IMR-90 (cell line): ENCODE data around the gene ST6GALNAC3. TPM values are rescaled to one million over a fixed set of nuclear protein-coding genes. Genes with fewer than 3 reads are reported as not detected.

Source experiments
- ATAC-seq: fragments of 200-7000 bp; cut with Tn5 transposase; 2 replicates; pipeline ENCODE4 v1.9.1; 2020; ENCODE audit warnings: low read depth, mild to moderate bottlenecking, moderate library complexity
- BruUV-seq: library from RNA; stranded (reverse); fragments of 400-500 nt; replicated peaks from 2 replicates; lab custom pipeline; 2021; lab: Mats Ljungman, UMichigan
- CTCF ChIA-PET: fragments of 300-600 bp; formaldehyde crosslinking; extraction: SDS; loops from one replicate; lab custom pipeline; 2021; ENCODE audit warnings: antibody characterized with exemption; lab: Yijun Ruan, JAX
- POLR2A ChIA-PET: fragments of 300-600 bp; sonication (Branson Sonifier 250); formaldehyde crosslinking; loops from one replicate; lab custom pipeline; 2022; ENCODE audit warnings: antibody characterized with exemption; ENCODE audit not compliant: unreplicated experiment; lab: Charles Lee
- DNase-seq: peaks from one replicate; pipeline ENCODE4 v3.0.0; 2013
- H2AFZ ChIP-seq: replicated peaks from 2 replicates; pipeline ENCODE3; 2013; ENCODE audit warnings: low read length, mild to moderate bottlenecking; ENCODE audit not compliant: poor library complexity
- H2AK5ac ChIP-seq: 2 replicates; pipeline ENCODE4 v1.6.1; 2013; ENCODE audit warnings: low read depth, low read length, inconsistent platforms
- H2AK9ac ChIP-seq: replicated peaks from 2 replicates; pipeline ENCODE3; 2013; ENCODE audit warnings: mild to moderate bottlenecking, low read depth, low read length, moderate library complexity; ENCODE audit not compliant: poor library complexity
- H2BK120ac ChIP-seq: 2 replicates; pipeline ENCODE4 v1.6.1; 2013; ENCODE audit warnings: low read depth, low read length, inconsistent platforms
- H2BK15ac ChIP-seq: 3 replicates; pipeline ENCODE4 v1.6.1; 2013; ENCODE audit warnings: low read depth, low read length, inconsistent platforms
- H2BK20ac ChIP-seq: 2 replicates; pipeline ENCODE4 v1.6.1; 2013; ENCODE audit warnings: low read depth, mild to moderate bottlenecking, inconsistent platforms, low read length, moderate library complexity
- H2BK5ac ChIP-seq: 2 replicates; pipeline ENCODE4 v1.6.1; 2013; ENCODE audit warnings: mild to moderate bottlenecking, low read depth, low read length, inconsistent platforms; ENCODE audit not compliant: poor library complexity, severe bottlenecking
- H3K14ac ChIP-seq: replicated peaks from 2 replicates; pipeline ENCODE4 v1.6.1; 2013; ENCODE audit warnings: low read depth, low read length, inconsistent platforms
- H3K18ac ChIP-seq: 2 replicates; pipeline ENCODE4 v1.6.1; 2013; ENCODE audit warnings: low read depth, low read length, control low read depth
- H3K23ac ChIP-seq: 2 replicates; pipeline ENCODE4 v1.6.1; 2013; ENCODE audit warnings: low read depth, low read length, inconsistent platforms
- H3K27ac ChIP-seq: 2 replicates; pipeline ENCODE4 v1.5.1; 2013; ENCODE audit warnings: mild to moderate bottlenecking, control low read depth, low read length; ENCODE audit not compliant: insufficient read depth
- H3K27me3 ChIP-seq: 2 replicates; pipeline ENCODE4 v1.6.1; 2013; ENCODE audit warnings: low read length; ENCODE audit not compliant: control insufficient read depth, insufficient read depth
- H3K36me3 ChIP-seq: 2 replicates; pipeline ENCODE4 v1.6.1; 2013; ENCODE audit warnings: low read length, mixed read lengths; ENCODE audit not compliant: control insufficient read depth, insufficient read depth
- H3K4ac ChIP-seq: 2 replicates; pipeline ENCODE4 v1.6.1; 2013; ENCODE audit warnings: low read depth, low read length, inconsistent platforms
- H3K4me1 ChIP-seq: 2 replicates; pipeline ENCODE4 v1.6.1; 2013; ENCODE audit warnings: low read length, mixed read lengths; ENCODE audit not compliant: control insufficient read depth, insufficient read depth
- H3K4me2 ChIP-seq: 2 replicates; pipeline ENCODE4 v1.6.1; 2013; ENCODE audit warnings: low read depth, mild to moderate bottlenecking, control low read depth, low read length, moderate library complexity
- H3K4me3 ChIP-seq: 2 replicates; pipeline ENCODE4 v1.5.1; 2013; ENCODE audit warnings: low read depth, mild to moderate bottlenecking, control low read depth, low read length, moderate library complexity; ENCODE audit not compliant: insufficient read depth
- H3K56ac ChIP-seq: 2 replicates; pipeline ENCODE4 v1.6.1; 2013; ENCODE audit warnings: low read length, inconsistent platforms; ENCODE audit not compliant: insufficient read depth; ENCODE audit errors: extremely low read depth
- H3K79me1 ChIP-seq, 2 experiments: 2 replicates each; pipeline ENCODE4 v1.6.1; 2013; ENCODE audit warnings: low read length in 2 of 2, inconsistent platforms in 1 of 2, low read depth in 1 of 2
- H3K9ac ChIP-seq: 2 replicates; pipeline ENCODE4 v1.6.1; 2013; ENCODE audit warnings: low read depth, low read length, control low read depth
- H3K9me1 ChIP-seq: 2 replicates; pipeline ENCODE4 v1.6.1; 2013; ENCODE audit warnings: low read length, inconsistent platforms; ENCODE audit not compliant: insufficient read depth
- H3K9me3 ChIP-seq: 2 replicates; pipeline ENCODE4 v1.6.1; 2013; ENCODE audit warnings: low read length; ENCODE audit not compliant: control insufficient read depth, insufficient read depth
- H4K20me1 ChIP-seq: 2 replicates; pipeline ENCODE4 v1.6.1; 2013; ENCODE audit warnings: low read length, inconsistent platforms; ENCODE audit not compliant: insufficient read depth
- H4K5ac ChIP-seq: 2 replicates; pipeline ENCODE4 v1.6.1; 2013; ENCODE audit warnings: mild to moderate bottlenecking, low read depth, low read length, control low read depth
- H4K8ac ChIP-seq, 2 experiments: 2 replicates each; pipeline ENCODE4 v1.6.1; 2013; ENCODE audit warnings: low read depth in 2 of 2, low read length in 2 of 2, control low read depth in 1 of 2, inconsistent platforms in 1 of 2
- H4K91ac ChIP-seq: 2 replicates; pipeline ENCODE4 v1.6.1; 2013; ENCODE audit warnings: low read depth, low read length, inconsistent platforms; ENCODE audit not compliant: insufficient read depth
- BHLHE40 ChIP-seq: fragments of 150-350 bp; IDR thresholded peaks from 2 replicates; pipeline ENCODE4 v1.6.1; 2016; ENCODE audit warnings: mild to moderate bottlenecking, low read depth, low read length
- CEBPB ChIP-seq: IDR thresholded peaks from 2 replicates; pipeline ENCODE4 v1.6.1; 2012; ENCODE audit warnings: low read depth, low read length, improper control_type of control experiment
- CHD1 ChIP-seq: IDR thresholded peaks from 2 replicates; pipeline ENCODE4 v1.6.1; 2012; ENCODE audit warnings: low read depth, low read length, improper control_type of control experiment
- ELK1 ChIP-seq: fragments of 150-350 bp; IDR thresholded peaks from 2 replicates; pipeline ENCODE4 v1.6.1; 2016; ENCODE audit warnings: low read depth, mild to moderate bottlenecking, low read length, moderate library complexity, borderline replicate concordance
- FOS ChIP-seq: fragments of 150-350 bp; IDR thresholded peaks from 2 replicates; pipeline ENCODE4 v1.6.1; 2016; ENCODE audit warnings: low read depth, low read length
- MAZ ChIP-seq: IDR thresholded peaks from 2 replicates; pipeline ENCODE4 v1.6.1; 2012; ENCODE audit warnings: low read depth, mild to moderate bottlenecking, low read length, improper control_type of control experiment, moderate library complexity, borderline replicate concordance
- MXI1 ChIP-seq: IDR thresholded peaks from 2 replicates; pipeline ENCODE4 v1.6.1; 2012; ENCODE audit warnings: low read depth, mild to moderate bottlenecking, low read length, moderate library complexity, borderline replicate concordance
- NFE2L2 ChIP-seq: fragments of 150-350 bp; IDR thresholded peaks from 2 replicates; pipeline ENCODE4 v1.6.1; 2016; ENCODE audit warnings: low read depth, mild to moderate bottlenecking, low read length
- POLR2A ChIP-seq: IDR thresholded peaks from 2 replicates; pipeline ENCODE4 v1.6.1; 2012; ENCODE audit warnings: mild to moderate bottlenecking, low read depth, low read length
- RCOR1 ChIP-seq: IDR thresholded peaks from 2 replicates; pipeline ENCODE4 v1.6.1; 2012; ENCODE audit warnings: mild to moderate bottlenecking, low read length, improper control_type of control experiment; ENCODE audit not compliant: insufficient replicate concordance
- RFX5 ChIP-seq: IDR thresholded peaks from 2 replicates; pipeline ENCODE4 v1.8.0; 2012; ENCODE audit warnings: low read depth, mild to moderate bottlenecking, low read length, moderate library complexity
- SMC3 ChIP-seq: fragments of 150-350 bp; IDR thresholded peaks from 2 replicates; pipeline ENCODE4 v1.6.1; 2016; ENCODE audit warnings: low read depth, mild to moderate bottlenecking, antibody characterized with exemption, low read length, moderate library complexity
- USF2 ChIP-seq: fragments of 150-350 bp; IDR thresholded peaks from 2 replicates; pipeline ENCODE4 v1.6.1; 2017; ENCODE audit warnings: mild to moderate bottlenecking, antibody characterized with exemption, low read length, low read depth
- WGBS, 2 experiments: methylation state at CpG; one replicate each; pipeline versions ENCODE4 v1.1.5 to v1.1.7; 2013; ENCODE audit warnings: missing lambda C conversion rate in 2 of 2; ENCODE audit not compliant: insufficient read length in 1 of 2; ENCODE audit errors: extremely low coverage in 2 of 2; 5-methylcytosine and 5-hydroxymethylcytosine counted together
- dilution Hi-C: fragments of 300-500 bp; cut with HindIII; formaldehyde crosslinking; loops from one replicate; pipeline ENCODE4 v1.14.3; 2018; ENCODE audit warnings: low sequenced_read_pairs; ENCODE audit not compliant: unreplicated experiment
- in situ Hi-C: fragments of 300-500 bp; cut with MboI; formaldehyde crosslinking; loops from 3 replicates; pipeline ENCODE4 v1.14.3; 2019; ENCODE audit warnings: low sequenced_read_pairs, inconsistent platforms, mixed read lengths
- intact Hi-C: fragments of 100-400 bp; cut with micrococcal nuclease; formaldehyde crosslinking; loops from 2 replicates; pipeline ENCODE4 v1.10.0; 2022
- polyA plus RNA-seq, 3 experiments: library from polyadenylated mRNA; depleted of rRNA; stranded (reverse); fragments of >200 nt; gene quantifications; 2 replicates each; pipeline ENCODE4 v1.2.3, GENCODE V29; 2012; ENCODE audit warnings: low replicate concordance in 1 of 3
- total RNA-seq: library from RNA; depleted of rRNA; stranded (reverse); fragments of >200 nt; gene quantifications from 2 replicates; pipeline ENCODE4 v1.2.3, GENCODE V29; 2012

Gene ST6GALNAC3
- total and polyA plus RNA-seq, 2 of the 4 experiments (the other 2 are of a cell fraction): 0.65 to 1.3 TPM

GRCh38 chr1:76095802-76096201, 21.3 kb downstream of the ST6GALNAC3 start:
- H2BK15ac ChIP-seq: no peak overlapping the region
- no peak overlapping the region for H2AK9ac ChIP-seq
- H3K4me1 ChIP-seq: no peaks in the 10 kb centered on the region
- ATAC-seq (no peak), DNase-seq (no peak)
- no peaks in the 10 kb centered on the region for H3K36me3 ChIP-seq
- no peak overlapping the region for H3K14ac ChIP-seq
- WGBS, 2 experiments: 80% methylated on average over 2 of the region's 5 CpGs; no CpG with 5 or more reads in 1 of the 2 experiments
- H4K5ac ChIP-seq: no peak overlapping the region
- TF ChIP-seq RFX5 (no peak), NFE2L2 (no peak), FOS (no peak), CHD1 (no peak), ELK1 (no peak), POLR2A (no peak), SMC3 (no peak), MXI1 (no peak), BHLHE40 (no peak), USF2 (no peak), RCOR1 (no peak), CEBPB (no peak), MAZ (no peak)
- ChIA-PET CTCF (no interaction called here), POLR2A (no interaction called here)
- H4K8ac ChIP-seq: no peak overlapping the region
- intact Hi-C loops: no loop called here
- no peak overlapping the region for H2BK5ac ChIP-seq
- in situ Hi-C loops: no loop called here
- no peak overlapping the region for H3K23ac ChIP-seq
- H3K4me3 ChIP-seq: no peak overlapping the region
- H3K4me2 ChIP-seq: no peak overlapping the region
- no TSS peak for BruUV-seq
- H3K18ac ChIP-seq: no peak overlapping the region
- H3K9me3 ChIP-seq: no peaks in the 10 kb centered on the region
- H3K9me1 ChIP-seq: no peaks in the 10 kb centered on the region
- no peak overlapping the region for H2AK5ac ChIP-seq
- dilution Hi-C loops: no loop called here
- no peak overlapping the region for H3K4ac ChIP-seq
- H2BK20ac ChIP-seq: no peak overlapping the region
- no peaks in the 10 kb centered on the region for H3K27me3 ChIP-seq
- no peak overlapping the region for H4K91ac ChIP-seq
- H2BK120ac ChIP-seq: no peak overlapping the region
- H3K27ac ChIP-seq: no peak overlapping the region
- H4K20me1 ChIP-seq: no peaks in the 10 kb centered on the region
- H2AFZ ChIP-seq: no peak overlapping the region
- no peak overlapping the region for H3K9ac ChIP-seq
- no peak overlapping the region for H3K56ac ChIP-seq
- no peaks in the 10 kb centered on the region for H3K79me1 ChIP-seq
